ENCODE data around the gene PPP4R2.

PPP4R2 gene

DNA sequence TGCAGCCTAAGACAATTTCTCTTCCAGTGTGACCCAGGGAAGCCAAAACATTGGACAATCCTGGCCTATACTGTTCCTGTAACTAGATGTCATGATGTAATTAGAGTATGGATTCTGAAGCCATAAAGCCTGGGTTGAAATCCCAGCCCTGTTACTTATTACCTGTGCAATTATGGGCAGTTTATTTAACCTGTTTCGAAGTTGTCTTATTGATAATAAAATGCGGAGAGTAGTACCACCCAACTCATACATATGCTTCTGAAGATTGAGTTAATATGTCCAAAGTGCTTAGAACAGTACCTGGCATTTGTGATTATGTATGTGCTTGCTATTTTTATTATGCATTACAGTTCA, 30.1 kb downstream of the PPP4R2 start:
- TF ChIP-seq, protein P1, sequence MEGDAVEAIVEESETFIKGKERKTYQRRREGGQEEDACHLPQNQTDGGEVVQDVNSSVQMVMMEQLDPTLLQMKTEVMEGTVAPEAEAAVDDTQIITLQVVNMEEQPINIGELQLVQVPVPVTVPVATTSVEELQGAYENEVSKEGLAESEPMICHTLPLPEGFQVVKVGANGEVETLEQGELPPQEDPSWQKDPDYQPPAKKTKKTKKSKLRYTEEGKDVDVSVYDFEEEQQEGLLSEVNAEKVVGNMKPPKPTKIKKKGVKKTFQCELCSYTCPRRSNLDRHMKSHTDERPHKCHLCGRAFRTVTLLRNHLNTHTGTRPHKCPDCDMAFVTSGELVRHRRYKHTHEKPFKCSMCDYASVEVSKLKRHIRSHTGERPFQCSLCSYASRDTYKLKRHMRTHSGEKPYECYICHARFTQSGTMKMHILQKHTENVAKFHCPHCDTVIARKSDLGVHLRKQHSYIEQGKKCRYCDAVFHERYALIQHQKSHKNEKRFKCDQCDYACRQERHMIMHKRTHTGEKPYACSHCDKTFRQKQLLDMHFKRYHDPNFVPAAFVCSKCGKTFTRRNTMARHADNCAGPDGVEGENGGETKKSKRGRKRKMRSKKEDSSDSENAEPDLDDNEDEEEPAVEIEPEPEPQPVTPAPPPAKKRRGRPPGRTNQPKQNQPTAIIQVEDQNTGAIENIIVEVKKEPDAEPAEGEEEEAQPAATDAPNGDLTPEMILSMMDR (IDR thresholded peaks at IDR 0.05; ENCODE audit: low read depth, low read length), result no peak
- no peak for DNase-seq (ENCODE audit: low read depth, low spot score)
- in situ Hi-C loops (cut with HindIII; ENCODE audit: low sequenced_read_pairs), result no loop called here
- no peak overlapping the region for H3K4me3 ChIP-seq (ENCODE audit: low read depth, low read length)

DNA sequence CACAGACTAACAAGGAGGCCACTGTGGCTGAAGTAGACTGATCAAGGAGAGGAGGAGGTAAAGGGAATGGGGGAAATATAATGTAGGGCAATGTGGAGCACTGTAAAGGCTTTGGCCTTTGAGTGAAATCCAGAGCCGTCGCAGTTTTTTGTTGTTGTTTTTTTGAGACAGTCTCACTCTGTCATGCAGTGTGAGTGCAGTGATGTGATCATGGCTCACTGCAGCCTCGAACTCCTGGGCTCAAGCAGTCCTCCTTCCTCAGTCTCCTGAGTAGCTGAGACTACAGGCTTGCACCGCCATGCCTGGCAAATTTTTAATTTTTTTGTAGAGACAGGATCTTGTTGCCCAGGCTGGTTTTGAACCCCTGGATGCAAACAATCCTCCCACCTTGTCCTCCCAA, 32.2 kb downstream of the PPP4R2 start:
- no peak for DNase-seq (ENCODE audit: low read depth, low spot score)
- no peak overlapping the region for H3K4me3 ChIP-seq (ENCODE audit: low read depth, low read length)
- in situ Hi-C loops (cut with HindIII; ENCODE audit: low sequenced_read_pairs), result no loop called here
- TF ChIP-seq, protein P1 (IDR thresholded peaks at IDR 0.05; ENCODE audit: low read depth, low read length), result no peak

DNA sequence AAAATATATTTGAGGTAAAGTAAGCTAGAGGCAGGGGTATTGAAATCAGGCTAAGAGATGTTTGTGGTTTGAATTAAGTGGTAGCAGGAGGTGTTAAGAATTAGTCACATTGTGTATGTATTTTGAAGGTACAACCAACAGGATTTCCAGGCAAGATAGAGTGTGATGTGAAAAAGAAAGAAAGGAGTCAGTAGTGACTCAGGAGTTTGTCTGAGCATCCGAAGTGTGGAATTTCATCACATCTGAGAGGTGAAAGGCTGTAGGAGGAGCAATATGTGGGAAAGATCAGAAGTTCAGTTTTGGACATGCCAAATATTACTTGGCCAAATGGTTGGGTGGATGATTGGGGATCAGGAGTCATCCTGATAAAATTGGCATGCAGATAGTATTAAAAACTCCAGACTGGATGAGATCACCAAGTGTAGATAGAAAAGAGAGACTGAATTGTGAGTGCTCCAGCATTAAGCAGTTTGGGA, 32.7 kb downstream of the PPP4R2 start:
- DNase-seq (ENCODE audit: low read depth, low spot score), result peak; percentile 73
- TF ChIP-seq, protein P1 (IDR thresholded peaks at IDR 0.05; ENCODE audit: low read depth, low read length), result no peak
- in situ Hi-C loops (cut with HindIII; ENCODE audit: low sequenced_read_pairs), result no loop called here
- H3K4me3 ChIP-seq (ENCODE audit: low read depth, low read length), result no peak overlapping the region

DNA sequence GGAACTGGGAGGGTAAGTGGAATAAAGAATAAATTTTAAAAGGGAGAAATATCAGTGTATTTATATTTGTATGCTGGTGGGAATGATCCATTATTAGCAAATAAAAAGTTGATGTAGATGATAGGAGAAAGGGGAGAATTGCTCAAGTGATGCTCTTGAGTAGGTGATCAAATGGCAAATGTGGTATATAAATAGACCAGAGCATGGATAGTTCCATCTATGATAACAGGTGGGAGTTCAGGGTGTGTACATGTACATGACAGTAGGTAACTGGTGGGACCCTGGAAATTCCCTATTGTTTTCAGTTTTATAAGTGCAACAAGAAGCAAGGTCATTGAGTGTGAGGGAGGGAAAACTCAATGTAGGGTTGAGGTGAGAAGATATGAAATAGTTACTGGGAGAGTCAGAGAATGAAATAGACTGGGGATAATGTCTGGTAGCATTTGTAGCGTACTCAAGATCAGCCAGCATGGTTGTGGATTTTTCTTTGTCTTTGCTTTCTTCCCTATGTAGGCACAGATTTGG, 33.5 kb downstream of the PPP4R2 start:
- in situ Hi-C loops (cut with HindIII; ENCODE audit: low sequenced_read_pairs), result no loop called here
- no peak for DNase-seq (ENCODE audit: low read depth, low spot score)
- TF ChIP-seq, protein P1 (IDR thresholded peaks at IDR 0.05; ENCODE audit: low read depth, low read length), result no peak
- no peak overlapping the region for H3K4me3 ChIP-seq (ENCODE audit: low read depth, low read length)

DNA sequence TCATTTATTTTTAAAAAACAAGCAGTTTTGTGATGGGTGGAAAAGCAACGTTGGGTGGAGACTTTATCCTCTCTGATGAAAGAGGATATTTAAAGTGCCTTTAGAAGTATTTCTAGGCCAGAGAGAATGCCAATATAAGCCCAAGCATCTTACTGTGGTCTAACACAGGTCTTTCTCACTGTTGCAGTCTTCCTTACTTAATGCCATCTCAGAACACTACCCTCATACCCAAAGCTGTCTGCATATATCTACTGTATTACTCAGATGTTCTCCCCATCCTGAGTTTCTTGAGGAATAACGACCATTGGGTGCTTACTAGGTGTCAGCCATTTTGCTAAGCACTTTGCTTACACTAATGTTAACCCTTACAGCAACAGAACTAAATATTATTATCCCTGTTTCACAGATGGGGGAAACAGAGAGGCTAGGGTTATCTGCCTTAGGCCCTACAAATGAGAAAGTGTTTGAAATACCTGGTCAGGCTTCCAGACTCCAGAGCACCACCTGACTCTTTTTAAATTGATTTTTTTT, 35.0 kb downstream of the PPP4R2 start:
- TF ChIP-seq, protein P1 (IDR thresholded peaks at IDR 0.05; ENCODE audit: low read depth, low read length), result no peak
- no peak for DNase-seq (ENCODE audit: low read depth, low spot score)
- no peak overlapping the region for H3K4me3 ChIP-seq (ENCODE audit: low read depth, low read length)
- in situ Hi-C loops (cut with HindIII; ENCODE audit: low sequenced_read_pairs), result no loop called here

DNA sequence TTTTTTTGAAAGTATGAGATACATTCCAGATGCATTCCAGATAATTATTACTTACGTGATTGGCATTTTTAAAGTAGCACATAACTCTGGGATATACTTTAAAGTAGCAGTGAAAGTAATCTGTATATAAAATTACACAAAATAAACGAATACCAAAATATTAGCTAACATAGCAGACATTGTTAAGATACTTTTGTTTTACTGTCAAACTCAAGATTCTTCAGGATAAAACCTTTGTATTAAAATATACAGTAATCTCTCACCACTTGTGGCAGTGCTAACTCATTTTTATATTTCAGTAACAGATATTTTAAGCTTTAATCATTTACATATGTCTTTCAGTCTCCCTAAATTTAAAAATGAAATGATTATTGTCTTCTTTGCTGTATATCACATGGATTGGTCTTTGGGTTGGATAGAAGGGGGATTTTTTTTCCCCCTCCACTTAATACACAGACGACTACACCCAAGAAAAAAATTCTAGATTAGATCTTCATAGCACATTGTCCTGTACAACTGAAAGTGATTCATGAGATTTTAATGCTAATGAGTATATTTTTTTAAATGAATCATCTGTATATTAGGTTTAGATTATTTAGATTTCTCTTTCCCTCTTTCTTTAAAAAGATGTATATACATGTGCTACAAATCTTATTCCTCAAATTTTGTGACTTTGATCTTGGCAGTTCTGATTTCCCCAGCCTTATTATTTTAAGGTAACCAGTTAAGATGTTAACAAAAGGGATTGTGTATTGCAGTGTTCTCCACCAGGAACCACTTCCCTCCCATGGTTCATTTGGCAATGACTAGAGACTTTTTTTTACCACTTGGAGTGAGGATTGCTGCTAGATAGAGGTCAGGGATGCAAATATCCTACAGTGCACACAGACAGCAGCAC, 40.3 kb downstream of the PPP4R2 start:
- TF ChIP-seq, protein P1 (IDR thresholded peaks at IDR 0.05; ENCODE audit: low read depth, low read length), result no peak
- peak; percentile 54 for DNase-seq (ENCODE audit: low read depth, low spot score)
- in situ Hi-C loops (cut with HindIII; ENCODE audit: low sequenced_read_pairs), result no loop called here
- no peak overlapping the region for H3K4me3 ChIP-seq (ENCODE audit: low read depth, low read length)

All from astrocyte of the spinal cord (primary cell).